ENCODE results near the gene NPAS3.

NPAS3 gene

GRCh38 chr14:33239465-33239864 is 300.8 kb downstream of the NPAS3 start:
- Histone ChIP-seq H3K27me3 (ENCODE audit: insufficient read depth, low read depth) (no peaks in the 10 kb centered on the region), H3K79me2 (ENCODE audit: insufficient read depth, low read depth) (no peaks in the 10 kb centered on the region), H4K20me1 (ENCODE audit: insufficient read depth) (no peaks in the 10 kb centered on the region), H3K9ac (no peak overlapping the region), H3K27ac (no peak overlapping the region), H3K4me3 (IDR thresholded peaks at IDR 0.05; ENCODE audit: insufficient read depth, low read depth, low read length) (no peak overlapping the region), H2AFZ (ENCODE audit: low read depth) (no peak overlapping the region), H3K4me1 (ENCODE audit: low read depth, poor library complexity, severe bottlenecking) (no peaks in the 10 kb centered on the region), H3K4me2 (no peak overlapping the region), H3K36me3 (ENCODE audit: insufficient read depth) (no peaks in the 10 kb centered on the region)
- no peak for TF ChIP-seq CTCF (conservative IDR thresholded peaks at IDR 0.05; ENCODE audit: low read depth, low read length)

- no peak for TF ChIP-seq CTCF (conservative IDR thresholded peaks at IDR 0.05; ENCODE audit: low read depth, low read length)
- Histone ChIP-seq H3K79me2 (ENCODE audit: insufficient read depth, low read depth) (no peaks in the 10 kb centered on the region), H3K27ac (no peak overlapping the region), H3K36me3 (ENCODE audit: insufficient read depth) (no peaks in the 10 kb centered on the region), H3K27me3 (ENCODE audit: insufficient read depth, low read depth) (no peaks in the 10 kb centered on the region), H3K4me1 (ENCODE audit: low read depth, poor library complexity, severe bottlenecking) (no peaks in the 10 kb centered on the region), H4K20me1 (ENCODE audit: insufficient read depth) (no peaks in the 10 kb centered on the region), H3K9ac (no peak overlapping the region), H3K4me2 (no peak overlapping the region), H3K4me3 (IDR thresholded peaks at IDR 0.05; ENCODE audit: insufficient read depth, low read depth, low read length) (no peak overlapping the region), H2AFZ (ENCODE audit: low read depth) (no peak overlapping the region)
Measured at GRCh38 chr14:33240466-33240865, 301.8 kb downstream of the NPAS3 start.

- Histone ChIP-seq H3K9ac (no peak overlapping the region), H3K4me3 (IDR thresholded peaks at IDR 0.05; ENCODE audit: insufficient read depth, low read depth, low read length) (no peak overlapping the region), H3K4me2 (no peak overlapping the region), H3K27ac (no peak overlapping the region), H3K27me3 (ENCODE audit: insufficient read depth, low read depth) (no peaks in the 10 kb centered on the region), H3K79me2 (ENCODE audit: insufficient read depth, low read depth) (no peaks in the 10 kb centered on the region), H2AFZ (ENCODE audit: low read depth) (no peak overlapping the region), H3K36me3 (ENCODE audit: insufficient read depth) (no peaks in the 10 kb centered on the region), H3K4me1 (ENCODE audit: low read depth, poor library complexity, severe bottlenecking) (no peaks in the 10 kb centered on the region), H4K20me1 (ENCODE audit: insufficient read depth) (no peaks in the 10 kb centered on the region)
- no peak for TF ChIP-seq CTCF (conservative IDR thresholded peaks at IDR 0.05; ENCODE audit: low read depth, low read length)
Measured at GRCh38 chr14:33241331-33241730, 302.7 kb downstream of the NPAS3 start.

- no peak overlapping the region for H3K9ac ChIP-seq
- no peaks in the 10 kb centered on the region for H3K36me3 ChIP-seq (ENCODE audit: insufficient read depth)
- no peak overlapping the region for H3K4me2 ChIP-seq
- H4K20me1 ChIP-seq (ENCODE audit: insufficient read depth) = no peaks in the 10 kb centered on the region
- no peaks in the 10 kb centered on the region for H3K27me3 ChIP-seq (ENCODE audit: insufficient read depth, low read depth)
- no peaks in the 10 kb centered on the region for H3K4me1 ChIP-seq (ENCODE audit: low read depth, poor library complexity, severe bottlenecking)
- no peak for TF ChIP-seq CTCF (conservative IDR thresholded peaks at IDR 0.05; ENCODE audit: low read depth, low read length)
- no peak overlapping the region for H3K4me3 ChIP-seq (IDR thresholded peaks at IDR 0.05; ENCODE audit: insufficient read depth, low read depth, low read length)
- H2AFZ ChIP-seq (ENCODE audit: low read depth) = no peak overlapping the region
- H3K27ac ChIP-seq = no peak overlapping the region
- no peaks in the 10 kb centered on the region for H3K79me2 ChIP-seq (ENCODE audit: insufficient read depth, low read depth)
Measured at GRCh38 chr14:33249233-33249820, 310.6 kb downstream of the NPAS3 start.
